22Rv1 (cell line): ENCODE measurements around the gene IL1R1.

Experiments
- CTCF ChIP-seq: fragments of 450-650 bp; IDR thresholded peaks from 2 replicates; pipeline ENCODE4 v1.5.1; 2017; ENCODE audit warnings: mild to moderate bottlenecking
- ZFX ChIP-seq: fragments of 450-650 bp; IDR thresholded peaks from 2 replicates; pipeline ENCODE4 v1.6.1; 2017; ENCODE audit warnings: antibody characterized with exemption, borderline replicate concordance

- TF ChIP-seq CTCF (no peak), ZFX (no peak)
Measured at GRCh38 chr2:102209474-102209873, 66.9 kb downstream of the IL1R1 start.
